Aorta (tissue), 5 donors: ENCODE results near the gene DMRT1. TPM values are rescaled to one million over a fixed set of nuclear protein-coding genes. Genes with fewer than 3 reads are reported as not detected.
"Not testable (repeated sequence)": the region's sequence is repeated elsewhere in the genome, so short reads cannot be mapped to it uniquely, and the experiment has no call there.

Experiments
- ATAC-seq: fragments of 200-7000 bp; cut with Tn5 transposase; one replicate; pipeline ENCODE4 v1.9.1; 2022; ENCODE audit warnings: moderate library complexity; ENCODE audit not compliant: low FRiP score
- DNase-seq, 2 donors: peaks; one replicate each; pipeline ENCODE4 v3.0.0-alpha.2; 2020
- H3K27ac ChIP-seq, 2 donors: one replicate each; pipeline ENCODE4 v1.5.1; 2013; ENCODE audit warnings: low read length in 2 of 2, mild to moderate bottlenecking in 2 of 2, moderate library complexity in 2 of 2, control low read depth in 1 of 2, inconsistent platforms in 1 of 2, low read depth in 1 of 2
- H3K27me3 ChIP-seq, 2 donors: one replicate each; pipeline ENCODE4 v1.6.1; 2013; ENCODE audit warnings: control low read depth in 1 of 2, low read length in 1 of 2, mild to moderate bottlenecking in 1 of 2, moderate library complexity in 1 of 2; ENCODE audit not compliant: insufficient read depth in 2 of 2, control insufficient read depth in 1 of 2
- H3K36me3 ChIP-seq, 2 donors: one replicate each; pipeline ENCODE4 v1.6.1; 2013; ENCODE audit warnings: control low read depth in 1 of 2, low read length in 1 of 2, mild to moderate bottlenecking in 1 of 2; ENCODE audit not compliant: insufficient read depth in 2 of 2, control insufficient read depth in 1 of 2
- H3K4me1 ChIP-seq, 2 donors: one replicate each; pipeline ENCODE4 v1.6.1; 2013; ENCODE audit warnings: low read length in 2 of 2, control low read depth in 1 of 2, mild to moderate bottlenecking in 1 of 2, moderate library complexity in 1 of 2; ENCODE audit not compliant: insufficient read depth in 2 of 2, control insufficient read depth in 1 of 2
- H3K4me3 ChIP-seq, 2 donors: one replicate each; pipeline ENCODE4 v1.5.1; 2013; ENCODE audit warnings: low read length in 2 of 2, control low read depth in 1 of 2, mild to moderate bottlenecking in 1 of 2
- H3K9me3 ChIP-seq: one replicate; pipeline ENCODE4 v1.6.1; 2013; ENCODE audit warnings: mild to moderate bottlenecking, low read length; ENCODE audit not compliant: control insufficient read depth
- WGBS, 2 donors: extraction: QIAGEN DNeasy Blood & Tissue Kit; methylation state at CpG; one replicate each; pipeline ENCODE4 v1.1.7; 2013; 5-methylcytosine and 5-hydroxymethylcytosine counted together
- intact Hi-C, 2 donors: fragments of 100-400 bp; cut with DNase I; formaldehyde crosslinking; loops; one replicate each; pipeline versions ENCODE4 v1.14.2 to v1.15.0; 2022
- polyA plus RNA-seq, 2 donors: library from polyadenylated mRNA; stranded (reverse); fragments of 200-250 nt; gene quantifications; one replicate each; pipeline ENCODE4 v1.2.3, GENCODE V29; 2013
- total RNA-seq, 2 donors: library from RNA; stranded (reverse); fragmentation: NEBNext Ultra II Directional; extraction: Animal tissue kit (Norgen Biotek cat#: 25700); gene quantifications; one replicate each; pipeline ENCODE4 v1.2.1, GENCODE V29; 2021
- donor health status: healthy with polysubstance abuse.
- donor health status: Bipolar disorder and iron deficiency.
- donor health status: DM: no; HTN: no; CAD: no.
- donor health status: DM: no; HTN: no; CAD: no.
- donor health status: DM: yes; HTN: yes; CAD: no.

Gene DMRT1
- total and polyA plus RNA-seq, 4 donors, result not detected

DNA sequence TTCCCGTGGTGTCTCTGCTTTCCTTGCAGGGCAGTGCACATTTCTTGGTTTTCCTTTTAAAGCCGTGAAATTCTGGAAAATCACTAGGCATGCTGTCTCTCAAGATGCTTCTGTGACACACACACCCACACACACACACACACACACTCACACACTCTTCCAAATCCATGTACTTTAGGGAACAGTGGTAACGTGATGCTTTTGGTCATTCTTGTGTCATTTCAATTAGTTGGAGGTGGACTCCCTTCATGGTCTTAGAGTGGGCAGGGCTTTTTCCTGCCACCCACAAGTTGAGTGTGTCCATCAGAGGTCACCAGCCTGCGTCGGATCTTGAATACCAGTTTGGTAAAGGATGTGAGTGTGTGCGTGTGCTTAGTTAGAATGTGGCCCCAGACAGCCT lies 64.4 kb downstream of the DMRT1 start:
- Histone ChIP-seq H3K27ac (no peak overlapping the region), H3K4me3 (no peak overlapping the region), H3K9me3 (no peaks in the 10 kb centered on the region), H3K4me1 (no peaks in the 10 kb centered on the region), H3K36me3 (no peaks in the 10 kb centered on the region), H3K27me3 (no peaks in the 10 kb centered on the region)
- ATAC-seq (no peak), DNase-seq (no peak)
- intact Hi-C loops, result no loop called here
- WGBS, 2 donors, result 66 to 70% methylated on average over 6 of the region's 6 CpGs

DNA sequence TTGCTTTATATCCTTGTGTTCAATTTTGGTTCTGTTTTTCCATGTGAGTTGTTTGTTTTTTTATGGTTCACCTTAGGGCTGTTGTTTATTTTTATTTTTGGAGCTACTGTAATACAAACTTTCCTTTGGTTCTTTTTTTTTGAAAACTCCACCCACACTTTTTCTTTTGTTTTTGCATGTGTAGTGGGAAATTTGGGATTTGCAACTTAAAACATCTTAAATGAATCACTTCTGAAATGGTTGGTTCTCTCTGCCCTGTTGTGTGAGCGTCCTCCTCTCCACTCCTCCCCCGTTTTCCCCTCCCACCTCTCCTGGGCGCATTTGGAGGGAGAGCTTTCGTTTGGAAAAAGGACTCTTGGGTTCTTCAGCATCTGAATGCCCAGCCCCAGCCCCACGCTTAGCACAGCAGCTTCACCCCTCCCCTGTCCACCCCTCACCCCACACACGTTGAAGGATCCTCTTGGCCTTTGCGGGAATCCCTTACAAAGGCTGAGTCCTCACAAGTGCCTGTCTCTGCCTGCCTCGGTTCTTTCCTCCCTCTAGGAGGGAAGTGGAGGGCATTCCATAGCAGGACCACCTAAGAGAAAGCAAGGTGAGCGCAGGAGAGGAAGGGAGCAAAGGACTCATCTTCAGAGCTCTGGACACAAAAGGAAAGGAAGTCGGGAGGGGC lies 67.2 kb downstream of the DMRT1 start:
- no peak for DNase-seq
- Histone ChIP-seq H3K27ac (no peak overlapping the region), H3K9me3 (no peaks in the 10 kb centered on the region), H3K4me1 (no peaks in the 10 kb centered on the region), H3K4me3 (no peak overlapping the region), H3K27me3 (no peaks in the 10 kb centered on the region), H3K36me3 (no peaks in the 10 kb centered on the region)
- no peak for ATAC-seq
- intact Hi-C loops, result no loop called here
- WGBS, 2 donors, result 25 to 37% methylated on average over 10 of the region's 10 CpGs

- DNase-seq (no peak), ATAC-seq (no peak)
- Histone ChIP-seq H3K9me3 (no peaks in the 10 kb centered on the region), H3K27me3 (no peaks in the 10 kb centered on the region), H3K27ac (no peak overlapping the region), H3K4me1 (no peaks in the 10 kb centered on the region), H3K36me3 (no peaks in the 10 kb centered on the region), H3K4me3 (no peak overlapping the region)
- WGBS, 2 donors, result 73 to 76% methylated on average over 4 of the region's 4 CpGs
- intact Hi-C loops, result no loop called here
Observed at GRCh38 chr9:911005-911404, 69.5 kb downstream of the DMRT1 start.

DNA sequence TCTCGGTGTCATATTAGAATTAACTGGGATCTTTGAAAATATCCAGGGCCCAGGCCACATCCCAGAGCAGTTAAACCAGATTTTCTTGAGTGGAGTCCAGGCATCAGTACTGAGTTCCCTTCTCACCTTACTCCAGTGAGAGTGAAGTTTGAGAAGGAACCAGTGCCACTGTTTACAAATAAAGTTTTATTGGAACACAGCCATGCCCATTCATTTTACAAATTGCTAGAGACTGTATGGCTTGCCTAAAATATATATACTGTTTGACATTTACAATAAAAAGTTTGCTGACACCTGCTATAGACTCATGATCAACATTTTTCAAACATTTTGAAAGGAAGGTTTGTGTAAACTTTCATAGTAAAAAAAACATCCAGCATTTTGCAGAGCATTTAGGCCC lies 71.3 kb downstream of the DMRT1 start:
- no peaks in the 10 kb centered on the region for H3K27me3 ChIP-seq
- WGBS, 2 donors, result 98 to 100% methylated on average over 1 of the region's 1 CpG

DNA sequence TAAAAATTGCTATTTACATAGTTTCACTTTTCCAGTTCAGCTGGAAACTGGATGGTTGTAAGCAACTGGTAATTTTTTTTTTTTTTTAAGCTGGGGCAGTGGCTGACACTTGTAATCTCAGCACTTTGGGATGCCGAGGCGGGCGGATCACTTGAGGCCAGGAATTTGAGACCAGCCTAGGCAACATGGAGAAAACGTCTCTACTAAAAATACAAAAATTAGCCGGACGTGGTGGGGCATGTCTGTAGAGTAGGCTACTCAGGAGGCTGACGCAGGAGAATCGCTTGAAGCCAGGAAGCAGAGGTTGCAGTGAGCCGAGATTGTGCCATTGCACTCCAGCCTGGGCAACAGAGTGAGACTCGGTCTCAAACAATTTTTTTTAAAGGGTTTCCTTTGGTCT lies 72.0 kb downstream of the DMRT1 start:
- H3K9me3 ChIP-seq, H3K4me3 ChIP-seq, intact Hi-C loops, H3K36me3 ChIP-seq, H3K27me3 ChIP-seq, H3K4me1 ChIP-seq, DNase-seq, ATAC-seq, H3K27ac ChIP-seq: not testable (repeated sequence)
- 84 to 87% methylated on average over 10 of the region's 10 CpGs for WGBS, 2 donors

More for the DNA sequence above, 71.3 kb downstream of the DMRT1 start:
- H3K36me3 ChIP-seq, result no peaks in the 10 kb centered on the region
- no peaks in the 10 kb centered on the region for H3K4me1 ChIP-seq
- no peaks in the 10 kb centered on the region for H3K9me3 ChIP-seq
- ATAC-seq (no peak), DNase-seq (no peak)
- intact Hi-C loops, result no loop called here
- H3K4me3 ChIP-seq, result no peak overlapping the region
- H3K27ac ChIP-seq, result no peak overlapping the region

DNA sequence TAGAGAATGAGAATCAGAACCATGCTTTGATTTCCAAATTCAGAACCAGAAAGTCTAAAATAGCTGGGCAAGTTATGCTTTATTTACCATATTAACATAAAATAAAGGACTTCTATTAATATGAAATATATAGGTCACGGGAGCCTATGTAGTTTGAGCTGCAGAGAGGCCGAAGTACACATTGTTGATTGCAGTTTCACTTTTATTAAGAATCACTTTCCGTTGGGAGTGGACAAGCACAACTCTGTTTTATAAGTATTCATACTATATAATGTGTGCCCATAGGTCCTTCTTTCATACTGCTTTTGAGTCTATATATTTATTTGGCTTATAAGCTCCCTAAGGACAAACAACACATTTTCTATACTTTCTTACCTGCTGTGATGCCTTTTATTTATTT lies 76.2 kb downstream of the DMRT1 start:
- no peak overlapping the region for H3K4me3 ChIP-seq
- no peaks in the 10 kb centered on the region for H3K9me3 ChIP-seq
- H3K27ac ChIP-seq, result no peak overlapping the region
- H3K27me3 ChIP-seq, result no peaks in the 10 kb centered on the region
- no peaks in the 10 kb centered on the region for H3K36me3 ChIP-seq
- no peak for ATAC-seq
- 90% methylated on average over 3 of the region's 3 CpGs for WGBS, 2 donors
- no peak for DNase-seq
- intact Hi-C loops, result no loop called here
- no peaks in the 10 kb centered on the region for H3K4me1 ChIP-seq

DNA sequence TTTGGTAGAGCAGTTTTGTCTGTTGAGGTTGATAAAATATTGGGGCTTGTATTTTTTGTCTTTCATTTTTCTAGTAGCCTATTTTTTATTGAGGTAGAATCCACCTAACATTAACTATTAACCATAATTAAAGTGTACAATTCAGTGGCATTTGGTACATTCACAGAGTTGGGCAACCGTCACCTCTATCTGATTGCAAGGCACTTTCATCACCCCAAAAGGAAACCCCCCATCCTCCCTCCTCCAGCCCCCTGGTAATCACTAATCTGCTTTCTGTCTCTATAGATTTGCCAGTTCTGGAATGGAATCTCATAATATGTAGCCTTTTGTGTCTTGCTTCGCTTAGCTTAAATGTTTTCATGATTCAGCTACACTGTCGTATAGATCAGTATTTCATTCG lies 79.4 kb downstream of the DMRT1 start:
- ATAC-seq, result no peak
- no peaks in the 10 kb centered on the region for H3K4me1 ChIP-seq
- WGBS, 2 donors, result 79 to 81% methylated on average over 4 of the region's 4 CpGs
- H3K9me3 ChIP-seq, result no peaks in the 10 kb centered on the region
- no peak overlapping the region for H3K27ac ChIP-seq
- H3K36me3 ChIP-seq, result no peaks in the 10 kb centered on the region
- no peak overlapping the region for H3K4me3 ChIP-seq
- no peaks in the 10 kb centered on the region for H3K27me3 ChIP-seq
- intact Hi-C loops, result no loop called here
- no peak for DNase-seq

DNA sequence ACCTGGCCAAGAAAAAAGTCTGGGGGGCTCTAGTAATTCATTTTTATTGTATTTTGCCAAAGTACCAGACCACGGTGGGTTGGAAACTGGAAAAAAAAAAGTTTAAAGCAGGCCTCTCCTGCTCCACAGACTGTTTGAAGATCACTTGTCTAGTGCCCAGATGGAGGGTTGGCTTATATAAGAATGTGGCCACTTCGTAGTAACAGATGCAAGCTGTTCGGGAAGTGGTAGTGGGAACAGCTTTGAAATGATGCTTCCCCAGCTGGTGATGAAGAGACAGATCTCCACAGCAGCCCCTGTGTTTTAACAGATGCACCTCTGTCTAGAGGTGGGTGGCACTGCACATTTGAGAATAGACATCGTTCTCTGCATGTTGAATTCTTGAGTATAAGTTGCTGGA lies 80.7 kb downstream of the DMRT1 start:
- ATAC-seq (no peak), DNase-seq (no peak)
- Histone ChIP-seq H3K27me3 (no peaks in the 10 kb centered on the region), H3K4me1 (no peaks in the 10 kb centered on the region), H3K9me3 (no peaks in the 10 kb centered on the region), H3K27ac (no peak overlapping the region), H3K36me3 (no peaks in the 10 kb centered on the region), H3K4me3 (no peak overlapping the region)
- intact Hi-C loops, result no loop called here
- WGBS, 2 donors, result 91% methylated on average over 4 of the region's 4 CpGs

DNA sequence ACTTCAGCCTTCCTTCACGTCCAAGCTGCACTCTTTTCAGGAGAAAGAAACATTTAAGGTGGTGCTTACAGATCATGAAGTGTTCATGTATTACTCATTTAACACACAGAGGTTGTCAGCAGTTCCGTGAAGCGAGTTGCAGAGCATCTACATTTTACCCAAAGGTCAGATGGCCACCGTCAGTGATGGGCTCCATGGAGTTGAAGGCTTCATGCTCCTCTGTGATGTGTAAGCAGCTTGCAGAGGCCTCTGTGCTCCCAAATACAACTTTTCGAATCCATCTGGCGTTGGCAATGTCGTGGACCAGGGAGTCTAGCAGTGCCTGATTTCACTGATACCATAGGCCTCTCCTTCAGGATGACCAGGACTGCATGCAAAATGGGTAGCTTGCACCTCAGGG lies 81.2 kb downstream of the DMRT1 start:
- WGBS, 2 donors, result 83 to 86% methylated on average over 7 of the region's 7 CpGs
- Histone ChIP-seq H3K4me3 (no peak overlapping the region), H3K4me1 (no peaks in the 10 kb centered on the region), H3K9me3 (no peaks in the 10 kb centered on the region), H3K27me3 (no peaks in the 10 kb centered on the region), H3K36me3 (no peaks in the 10 kb centered on the region), H3K27ac (no peak overlapping the region)
- no peak for ATAC-seq
- no peak for DNase-seq
- intact Hi-C loops, result no loop called here
